K562 (cell line): ENCODE data around the gene PLEKHG1. TPM values are rescaled to one million over a fixed set of nuclear protein-coding genes. Genes with fewer than 3 reads are reported as not detected.

Source experiments
- ATAC-seq: fragments of 200-7000 bp; cut with Tn5 transposase; 3 replicates; pipeline ENCODE4 v1.9.1; 2020; ENCODE audit warnings: moderate library complexity
- BruUV-seq: library from RNA; stranded (reverse); fragments of 400-500 nt; replicated peaks from 2 replicates; lab custom pipeline; 2021; lab: Mats Ljungman, UMichigan
- CTCF ChIA-PET: fragments of 300-600 bp; formaldehyde crosslinking; extraction: SDS; loops from one replicate; lab custom pipeline; 2021; ENCODE audit warnings: low intra/inter-chr PET ratio; lab: Yijun Ruan, JAX
- POLR2A ChIA-PET: fragments of 300-600, 350-650 bp; sonication (Branson Sonifier 250); formaldehyde crosslinking; extraction: SDS; loops from one replicate; lab custom pipeline; 2021; ENCODE audit warnings: antibody characterized with exemption, inconsistent platforms; lab: Yijun Ruan, JAX
- DNase-seq, 4 experiments: peaks; one replicate each; pipeline versions ENCODE4 v3.0.0 to v3.0.0-alpha.2; 2011 to 2018; ENCODE audit warnings: low spot score in 3 of 4, mixed read lengths in 3 of 4; ENCODE audit errors: extremely low read depth in 1 of 4
- FAIRE-seq: peaks from 2 replicates; lab custom pipeline; 2011; peaks lifted over from hg19 to GRCh38; lab: Jason Lieb, UNC
- H2AFZ ChIP-seq: 2 replicates; pipeline ENCODE4 v1.6.0; 2011; ENCODE audit warnings: low read depth, low read length, control low read depth, inconsistent platforms
- H3K27ac ChIP-seq: fragments of 200-600 bp; 3 replicates; pipeline ENCODE4 v1.8.0; 2011; ENCODE audit warnings: low read depth, mild to moderate bottlenecking, control low read depth, inconsistent platforms, low read length, moderate library complexity, mixed read lengths; ENCODE audit errors: extremely low read depth
- H3K27me3 ChIP-seq, 2 experiments: fragments of 300-600 bp in 1 of 2; 2 replicates in 1 of 2; 3 replicates in 1 of 2; pipeline versions ENCODE4 v1.6.0 to v1.8.0; 2011; ENCODE audit warnings: inconsistent platforms in 2 of 2, low read length in 2 of 2, mild to moderate bottlenecking in 1 of 2, mixed read lengths in 1 of 2, moderate library complexity in 1 of 2; ENCODE audit not compliant: control insufficient read depth in 2 of 2, insufficient read depth in 2 of 2
- H3K36me3 ChIP-seq: fragments of 300-600 bp; 3 replicates; pipeline ENCODE4 v1.8.0; 2011; ENCODE audit warnings: mild to moderate bottlenecking, low read length, inconsistent platforms; ENCODE audit not compliant: control insufficient read depth, insufficient read depth
- H3K4me1 ChIP-seq, 2 experiments: fragments of 200-600 bp in 1 of 2; replicated peaks in 1 of 2; 2 replicates in 1 of 2; 3 replicates in 1 of 2; pipeline versions ENCODE4 v1.5.1 to v1.8.0; 2011; ENCODE audit warnings: inconsistent platforms in 2 of 2, low read length in 2 of 2, mild to moderate bottlenecking in 1 of 2, mixed read lengths in 1 of 2, moderate library complexity in 1 of 2; ENCODE audit not compliant: control insufficient read depth in 2 of 2, insufficient read depth in 2 of 2
- H3K4me2 ChIP-seq: 2 replicates; pipeline ENCODE4 v1.6.1; 2011; ENCODE audit warnings: low read length, control low read depth, inconsistent platforms, mixed read lengths; ENCODE audit not compliant: insufficient read depth
- H3K4me3 ChIP-seq: fragments of 200-600 bp; sonication (generic), shearing (Covaris generic); 2 replicates; pipeline ENCODE4 v1.5.1; 2016; ENCODE audit warnings: control low read depth, inconsistent platforms
- H3K79me2 ChIP-seq: fragments of 200-600 bp; 3 replicates; pipeline ENCODE4 v1.8.0; 2011; ENCODE audit warnings: low read length, inconsistent platforms; ENCODE audit not compliant: control insufficient read depth, insufficient read depth
- H3K9ac ChIP-seq, 2 experiments: 2 replicates each; pipeline versions ENCODE4 v1.6.0 to v1.6.1; 2011; ENCODE audit warnings: low read depth in 2 of 2, low read length in 2 of 2, control low read depth in 1 of 2, inconsistent platforms in 1 of 2, mild to moderate bottlenecking in 1 of 2, mixed read lengths in 1 of 2; ENCODE audit not compliant: insufficient read depth in 1 of 2
- H3K9me1 ChIP-seq: one replicate; pipeline ENCODE4 v1.6.0; 2011; ENCODE audit warnings: inconsistent platforms, mild to moderate bottlenecking, low read length, moderate library complexity; ENCODE audit not compliant: control insufficient read depth, insufficient read depth
- H3K9me3 ChIP-seq: replicated peaks from 2 replicates; pipeline ENCODE4 v1.5.1; 2011; ENCODE audit warnings: low read depth, low read length, inconsistent platforms; ENCODE audit not compliant: control insufficient read depth, insufficient read depth
- H4K20me1 ChIP-seq: replicated peaks from 2 replicates; pipeline ENCODE4 v1.6.1; 2011; ENCODE audit warnings: low read length, inconsistent platforms, mixed read lengths; ENCODE audit not compliant: control insufficient read depth, insufficient read depth
- GTF2F1 ChIP-seq: IDR thresholded peaks from 2 replicates; pipeline ENCODE4 v1.6.1; 2011; ENCODE audit warnings: low read depth, low read length, improper control_type of control experiment
- HDAC1 ChIP-seq, 2 experiments: fragments of 450-650 bp; IDR thresholded peaks; 2 replicates each; pipeline ENCODE4 v1.6.1; 2016 to 2017; ENCODE audit warnings: inconsistent platforms in 1 of 2, mild to moderate bottlenecking in 1 of 2, moderate library complexity in 1 of 2
- MTA2 ChIP-seq: fragments of 450-650 bp; IDR thresholded peaks from 2 replicates; pipeline ENCODE4 v1.6.1; 2016; ENCODE audit warnings: low read depth
- PCBP2 ChIP-seq: fragments of 200-400 bp; formaldehyde crosslinking; IDR thresholded peaks from 2 replicates; pipeline ENCODE4 v1.6.1; 2018; ENCODE audit warnings: low read length, low read depth, mild to moderate bottlenecking, moderate library complexity; ENCODE audit not compliant: poor library complexity, severe bottlenecking
- RBM39 ChIP-seq: fragments of 200-400 bp; formaldehyde crosslinking; optimal IDR thresholded peaks from 2 replicates; pipeline ENCODE3; 2018; ENCODE audit warnings: low read depth, low read length
- SP1 ChIP-seq: sonication (generic); formaldehyde crosslinking; IDR thresholded peaks from 2 replicates; pipeline ENCODE4 v1.8.1; 2022; ENCODE audit warnings: mild to moderate bottlenecking, missing genetic modification reagents
- SRF ChIP-seq, 2 experiments: fragments of 250-450, 450-650 bp in 1 of 2; sonication (Bioruptor Pico) in 1 of 2; sonication (generic) in 1 of 2; formaldehyde crosslinking; IDR thresholded peaks; 2 replicates each; pipeline versions ENCODE4 v1.5.0 to v1.5.1; 2020 to 2022; ENCODE audit warnings: mild to moderate bottlenecking in 1 of 2, missing genetic modification reagents in 1 of 2
- SUPT5H ChIP-seq: fragments of 450-650 bp; IDR thresholded peaks from 2 replicates; pipeline ENCODE4 v1.6.1; 2016
- XRCC3 ChIP-seq: fragments of 450-650 bp; IDR thresholded peaks from 2 replicates; pipeline ENCODE4 v1.6.1; 2017; ENCODE audit warnings: mild to moderate bottlenecking, moderate library complexity
- WGBS: fragments of 100-300 bp; shearing (Covaris generic); methylation state at CpG from one replicate; pipeline ENCODE4 v1.1.6; 2016; ENCODE audit warnings: low coverage, mixed read lengths; ENCODE audit not compliant: insufficient coverage; ENCODE audit errors: missing lambda C conversion rate; 5-methylcytosine and 5-hydroxymethylcytosine counted together
- in situ Hi-C: fragments of 300-500 bp; cut with MboI; formaldehyde crosslinking; loops from 4 replicates; pipeline ENCODE4 v1.15.0; 2018; ENCODE audit warnings: inconsistent platforms, mixed read lengths
- intact Hi-C: fragments of 100-400 bp; cut with micrococcal nuclease; formaldehyde crosslinking; loops from 2 replicates; pipeline ENCODE4 v1.14.2; 2022
- polyA plus RNA-seq, 8 experiments: library from polyadenylated mRNA; depleted of rRNA in 4 of 8; stranded (reverse) in 5 of 8; unstranded in 3 of 8; fragments of >200 nt; fragmentation: Nextera tagmentation in 2 of 8; fragmentation: Illumina TruSeq in 1 of 8; extraction: Ambion mirVana in 2 of 8; extraction: Trizol in 1 of 8; gene quantifications; 2 replicates each; pipeline versions ENCODE4 v1.2.1 to v1.2.3, GENCODE V29; 2011 to 2014; ENCODE audit warnings: inconsistent platforms in 1 of 8, missing spikeins in 1 of 8
- total RNA-seq, 7 experiments: library from RNA; depleted of rRNA in 6 of 7; stranded (reverse); fragments of >200 nt in 6 of 7; fragmentation: Illumina TruSeq in 2 of 7; extraction: Trizol in 2 of 7; gene quantifications; 2 replicates each; pipeline versions ENCODE4 v1.2.1 to v1.2.3, GENCODE V29; 2011 to 2021; ENCODE audit warnings: low replicate concordance in 1 of 7
- TF ChIP-seq, protein P1 (sequence below), 2 experiments: fragments of 450-650 bp; IDR thresholded peaks; 2 replicates each; pipeline ENCODE4 v1.6.1; 2016; ENCODE audit warnings: mild to moderate bottlenecking in 2 of 2, borderline replicate concordance in 1 of 2, low read depth in 1 of 2, moderate library complexity in 1 of 2
- TF ChIP-seq, protein P2 (sequence below), 3 experiments: fragments of 200-800 bp in 1 of 3; fragments of 250-450 bp in 1 of 3; fragments of 450-650 bp in 1 of 3; sonication (Bioruptor Pico) in 1 of 3; sonication (Bioruptor generic) in 1 of 3; formaldehyde crosslinking in 1 of 3; IDR thresholded peaks; 2 replicates each; pipeline versions ENCODE4 v1.6.1 to v1.8.0; 2016 to 2022; ENCODE audit warnings: mild to moderate bottlenecking in 2 of 3, missing genetic modification characterization in 2 of 3, missing compliant biosample characterization in 1 of 3, moderate library complexity in 1 of 3

Gene PLEKHG1
- total and polyA plus RNA-seq, 9 of the 15 experiments (the other 6 are each of a cell fraction or from before 2014, with no cell fraction given) = 0.03 to 0.16 (median 0.03) TPM; not detected in 6

DNA sequence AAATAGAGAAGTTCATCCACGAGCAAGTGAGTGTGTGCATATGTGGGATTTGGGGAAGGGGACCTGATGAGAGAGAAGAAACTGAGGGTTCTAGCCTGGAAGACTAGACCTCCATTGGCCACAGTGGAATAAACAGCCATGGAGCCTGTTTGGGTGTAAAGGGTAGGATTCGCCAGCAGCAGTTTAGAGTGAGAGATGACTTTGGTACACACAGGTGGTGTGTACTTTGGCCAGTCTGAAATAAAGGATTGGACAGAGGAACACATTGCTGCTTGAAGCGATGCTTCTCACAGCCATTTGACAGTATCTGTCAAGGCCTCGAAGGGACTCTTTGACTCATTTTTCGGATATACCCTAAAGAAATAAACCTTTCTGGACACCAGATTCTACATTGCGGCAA lies 29.2 kb downstream of the PLEKHG1 start:
- H3K4me3 ChIP-seq = no peak overlapping the region
- no peak for FAIRE-seq
- H3K36me3 ChIP-seq = no peaks in the 10 kb centered on the region
- H2AFZ ChIP-seq = no peak overlapping the region
- H3K9ac ChIP-seq = no peak overlapping the region
- no peak for DNase-seq
- POLR2A ChIA-PET = no interaction called here
- in situ Hi-C loops = no loop called here
- ATAC-seq = no peak
- no peaks in the 10 kb centered on the region for H3K9me3 ChIP-seq
- H3K4me2 ChIP-seq = no peak overlapping the region
- CTCF ChIA-PET = no interaction called here
- H3K27ac ChIP-seq = no peak overlapping the region
- BruUV-seq = no TSS peak
- peaks cover 35 to 50% of the 10 kb centered on the region in 2 experiments for H3K27me3 ChIP-seq
- no peaks in the 10 kb centered on the region for H3K9me1 ChIP-seq
- WGBS = under 1% methylated on average over 6 of the region's 6 CpGs
- no peaks in the 10 kb centered on the region for H3K79me2 ChIP-seq
- intact Hi-C loops = no loop called here
- no peaks in the 10 kb centered on the region for H3K4me1 ChIP-seq
- 0 out of 2 replicates have a peak, but pooled peaks cover 2% of the 10 kb centered on the region for H4K20me1 ChIP-seq
- no peak for TF ChIP-seq SP1 (CRISPR knock-in tag)
- TF ChIP-seq SUPT5H = no peak
- no peak for TF ChIP-seq RBM39
- TF ChIP-seq, protein P1, sequence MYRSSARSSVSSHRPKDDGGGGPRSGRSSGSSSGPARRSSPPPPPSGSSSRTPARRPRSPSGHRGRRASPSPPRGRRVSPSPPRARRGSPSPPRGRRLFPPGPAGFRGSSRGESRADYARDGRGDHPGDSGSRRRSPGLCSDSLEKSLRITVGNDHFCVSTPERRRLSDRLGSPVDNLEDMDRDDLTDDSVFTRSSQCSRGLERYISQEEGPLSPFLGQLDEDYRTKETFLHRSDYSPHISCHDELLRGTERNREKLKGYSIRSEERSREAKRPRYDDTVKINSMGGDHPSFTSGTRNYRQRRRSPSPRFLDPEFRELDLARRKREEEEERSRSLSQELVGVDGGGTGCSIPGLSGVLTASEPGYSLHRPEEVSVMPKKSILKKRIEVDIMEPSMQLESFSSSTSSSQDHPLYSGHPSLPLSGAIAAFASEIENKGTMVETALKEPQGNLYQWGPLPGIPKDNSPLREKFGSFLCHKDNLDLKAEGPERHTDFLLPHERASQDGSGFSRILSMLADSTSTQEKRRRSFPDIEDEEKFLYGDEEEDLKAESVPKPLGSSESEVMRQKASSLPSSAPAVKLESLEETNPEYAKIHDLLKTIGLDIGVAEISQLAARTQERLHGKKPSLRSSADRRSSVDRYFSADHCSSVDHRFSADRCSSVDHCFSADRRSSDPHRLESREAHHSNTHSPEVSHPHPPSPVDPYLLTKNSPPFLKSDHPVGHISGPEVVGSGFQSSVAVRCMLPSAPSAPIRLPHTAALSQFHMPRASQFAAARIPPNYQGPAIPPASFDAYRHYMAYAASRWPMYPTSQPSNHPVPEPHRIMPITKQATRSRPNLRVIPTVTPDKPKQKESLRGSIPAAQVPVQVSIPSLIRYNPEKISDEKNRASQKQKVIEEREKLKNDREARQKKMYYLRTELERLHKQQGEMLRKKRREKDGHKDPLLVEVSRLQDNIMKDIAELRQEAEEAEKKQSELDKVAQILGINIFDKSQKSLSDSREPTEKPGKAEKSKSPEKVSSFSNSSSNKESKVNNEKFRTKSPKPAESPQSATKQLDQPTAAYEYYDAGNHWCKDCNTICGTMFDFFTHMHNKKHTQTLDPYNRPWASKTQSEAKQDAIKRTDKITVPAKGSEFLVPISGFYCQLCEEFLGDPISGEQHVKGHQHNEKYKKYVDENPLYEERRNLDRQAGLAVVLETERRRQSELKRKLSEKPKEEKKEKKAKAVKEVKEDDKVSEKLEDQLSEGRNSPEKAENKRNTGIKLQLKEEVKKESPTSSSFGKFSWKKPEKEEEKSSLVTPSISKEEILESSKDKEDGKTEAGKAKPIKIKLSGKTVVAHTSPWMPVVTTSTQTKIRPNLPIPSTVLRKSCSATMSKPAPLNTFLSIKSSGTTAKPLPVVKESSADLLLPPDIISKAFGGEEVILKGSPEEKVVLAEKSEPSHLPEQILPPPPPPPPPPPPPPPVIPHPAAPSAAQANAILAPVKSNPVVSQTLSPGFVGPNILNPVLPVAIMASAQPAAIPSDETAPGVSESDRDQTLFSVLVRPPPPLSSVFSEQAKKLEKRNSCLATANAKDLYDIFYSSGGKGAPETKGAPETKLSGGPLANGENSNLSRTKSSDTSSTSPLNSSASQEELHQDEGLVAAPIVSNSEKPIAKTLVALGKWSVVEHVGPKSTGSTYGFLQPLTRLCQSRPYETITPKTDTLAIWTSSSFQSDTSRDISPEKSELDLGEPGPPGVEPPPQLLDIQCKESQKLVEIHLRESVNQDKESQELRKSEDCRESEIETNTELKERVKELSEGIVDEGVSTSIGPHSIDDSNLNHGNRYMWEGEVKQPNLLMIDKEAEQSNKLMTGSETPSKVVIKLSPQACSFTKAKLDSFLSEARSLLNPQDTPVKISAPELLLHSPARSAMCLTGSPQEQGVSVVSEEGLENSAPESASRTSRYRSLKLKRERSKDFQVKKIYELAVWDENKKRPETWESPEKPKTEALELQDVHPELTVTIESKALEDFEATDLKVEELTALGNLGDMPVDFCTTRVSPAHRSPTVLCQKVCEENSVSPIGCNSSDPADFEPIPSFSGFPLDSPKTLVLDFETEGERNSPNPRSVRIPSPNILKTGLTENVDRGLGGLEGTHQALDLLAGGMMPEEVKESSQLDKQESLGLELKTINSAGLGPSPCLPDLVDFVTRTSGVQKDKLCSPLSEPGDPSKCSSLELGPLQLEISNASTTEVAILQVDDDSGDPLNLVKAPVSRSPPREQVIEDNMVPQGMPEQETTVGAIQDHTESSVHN (IDR thresholded peaks at IDR 0.05; ENCODE audit: borderline replicate concordance in 1 of 2, low read depth in 1 of 2) = no peak
- TF ChIP-seq PCBP2 = no peak
- no peak for TF ChIP-seq MTA2
- TF ChIP-seq GTF2F1 = no peak
- no peak for TF ChIP-seq SRF (CRISPR knock-in tag; IDR thresholded peaks at IDR 0.05)
- no peak for TF ChIP-seq XRCC3
- TF ChIP-seq HDAC1 (IDR thresholded peaks at IDR 0.05) = no peak
- TF ChIP-seq, protein P2, sequence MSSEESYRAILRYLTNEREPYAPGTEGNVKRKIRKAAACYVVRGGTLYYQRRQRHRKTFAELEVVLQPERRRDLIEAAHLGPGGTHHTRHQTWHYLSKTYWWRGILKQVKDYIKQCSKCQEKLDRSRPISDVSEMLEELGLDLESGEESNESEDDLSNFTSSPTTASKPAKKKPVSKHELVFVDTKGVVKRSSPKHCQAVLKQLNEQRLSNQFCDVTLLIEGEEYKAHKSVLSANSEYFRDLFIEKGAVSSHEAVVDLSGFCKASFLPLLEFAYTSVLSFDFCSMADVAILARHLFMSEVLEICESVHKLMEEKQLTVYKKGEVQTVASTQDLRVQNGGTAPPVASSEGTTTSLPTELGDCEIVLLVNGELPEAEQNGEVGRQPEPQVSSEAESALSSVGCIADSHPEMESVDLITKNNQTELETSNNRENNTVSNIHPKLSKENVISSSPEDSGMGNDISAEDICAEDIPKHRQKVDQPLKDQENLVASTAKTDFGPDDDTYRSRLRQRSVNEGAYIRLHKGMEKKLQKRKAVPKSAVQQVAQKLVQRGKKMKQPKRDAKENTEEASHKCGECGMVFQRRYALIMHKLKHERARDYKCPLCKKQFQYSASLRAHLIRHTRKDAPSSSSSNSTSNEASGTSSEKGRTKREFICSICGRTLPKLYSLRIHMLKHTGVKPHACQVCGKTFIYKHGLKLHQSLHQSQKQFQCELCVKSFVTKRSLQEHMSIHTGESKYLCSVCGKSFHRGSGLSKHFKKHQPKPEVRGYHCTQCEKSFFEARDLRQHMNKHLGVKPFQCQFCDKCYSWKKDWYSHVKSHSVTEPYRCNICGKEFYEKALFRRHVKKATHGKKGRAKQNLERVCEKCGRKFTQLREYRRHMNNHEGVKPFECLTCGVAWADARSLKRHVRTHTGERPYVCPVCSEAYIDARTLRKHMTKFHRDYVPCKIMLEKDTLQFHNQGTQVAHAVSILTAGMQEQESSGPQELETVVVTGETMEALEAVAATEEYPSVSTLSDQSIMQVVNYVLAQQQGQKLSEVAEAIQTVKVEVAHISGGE (CRISPR knock-in tag; IDR thresholded peaks at IDR 0.05) = no peak
